ENCODE results near the gene SH3D21.

GRCh38 chr1:36273024-36273423 lies 33.1 kb upstream of the SH3D21 start:
- no peak for TF ChIP-seq CTCF (IDR thresholded peaks at IDR 0.05)
- no peak for TF ChIP-seq POLR2A (IDR thresholded peaks at IDR 0.05)
